ENCODE data around the gene TPX2.

- TF ChIP-seq ZFP3 (CRISPR knock-in tag; IDR thresholded peaks at IDR 0.05) (no peak), GLIS3 (CRISPR knock-in tag; IDR thresholded peaks at IDR 0.05) (no peak), BACH2 (CRISPR knock-in tag; IDR thresholded peaks at IDR 0.05; ENCODE audit: borderline replicate concordance) (no peak), CSDC2 (CRISPR knock-in tag; IDR thresholded peaks at IDR 0.05) (no peak), CREB5 (CRISPR knock-in tag; IDR thresholded peaks at IDR 0.05; ENCODE audit: low read depth) (no peak), SNAI2 (CRISPR knock-in tag; IDR thresholded peaks at IDR 0.05) (no peak), TOX (CRISPR knock-in tag; IDR thresholded peaks at IDR 0.05; ENCODE audit: borderline replicate concordance) (no peak), CSRNP3 (CRISPR knock-in tag; IDR thresholded peaks at IDR 0.05) (no peak), TCF4 (CRISPR knock-in tag; IDR thresholded peaks at IDR 0.05; ENCODE audit: borderline replicate concordance) (no peak), ARNTL (CRISPR knock-in tag; IDR thresholded peaks at IDR 0.05; ENCODE audit: borderline replicate concordance, low read depth) (no peak), ZNF8 (CRISPR knock-in tag; IDR thresholded peaks at IDR 0.05) (no peak)
Observed at GRCh38 chr20:31758991-31759390, 19.9 kb downstream of the TPX2 start.
